ENCODE results near the gene EMC10.

DNA sequence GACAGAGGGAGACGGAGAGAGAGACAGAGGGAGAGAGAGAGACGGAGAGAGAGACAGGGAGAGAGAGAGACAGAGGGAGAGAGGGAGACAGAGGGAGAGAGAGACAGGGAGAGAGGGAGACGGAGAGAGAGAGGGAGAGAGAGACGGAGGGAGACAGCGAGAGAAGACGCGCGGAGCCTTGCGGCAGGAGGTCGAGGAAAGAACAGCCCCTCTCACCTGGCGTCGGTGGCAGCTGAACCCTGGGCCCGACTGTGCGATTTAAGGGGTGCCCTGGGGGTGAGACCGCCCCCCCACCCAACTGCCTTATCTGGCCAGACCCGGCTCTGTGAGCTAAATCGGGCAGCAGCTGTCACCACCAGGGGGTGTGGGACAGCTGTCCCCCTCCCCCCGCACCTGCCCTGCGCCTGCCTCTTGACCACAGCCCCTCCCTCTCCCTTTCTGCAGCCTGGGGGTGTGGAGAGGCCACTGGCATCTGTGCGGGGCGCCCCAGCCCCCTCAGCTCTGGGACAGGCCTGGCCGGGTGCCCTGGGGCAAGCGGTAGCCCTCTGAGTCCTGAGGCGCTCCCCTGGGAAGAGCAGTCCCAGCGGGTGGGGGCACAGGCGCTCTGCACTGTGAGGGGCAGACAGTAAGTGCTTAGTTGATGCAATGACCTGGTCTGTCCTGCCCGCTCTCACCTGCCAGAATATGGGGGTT, 23.9 kb downstream of the EMC10 start:
- TF ChIP-seq, protein P1, sequence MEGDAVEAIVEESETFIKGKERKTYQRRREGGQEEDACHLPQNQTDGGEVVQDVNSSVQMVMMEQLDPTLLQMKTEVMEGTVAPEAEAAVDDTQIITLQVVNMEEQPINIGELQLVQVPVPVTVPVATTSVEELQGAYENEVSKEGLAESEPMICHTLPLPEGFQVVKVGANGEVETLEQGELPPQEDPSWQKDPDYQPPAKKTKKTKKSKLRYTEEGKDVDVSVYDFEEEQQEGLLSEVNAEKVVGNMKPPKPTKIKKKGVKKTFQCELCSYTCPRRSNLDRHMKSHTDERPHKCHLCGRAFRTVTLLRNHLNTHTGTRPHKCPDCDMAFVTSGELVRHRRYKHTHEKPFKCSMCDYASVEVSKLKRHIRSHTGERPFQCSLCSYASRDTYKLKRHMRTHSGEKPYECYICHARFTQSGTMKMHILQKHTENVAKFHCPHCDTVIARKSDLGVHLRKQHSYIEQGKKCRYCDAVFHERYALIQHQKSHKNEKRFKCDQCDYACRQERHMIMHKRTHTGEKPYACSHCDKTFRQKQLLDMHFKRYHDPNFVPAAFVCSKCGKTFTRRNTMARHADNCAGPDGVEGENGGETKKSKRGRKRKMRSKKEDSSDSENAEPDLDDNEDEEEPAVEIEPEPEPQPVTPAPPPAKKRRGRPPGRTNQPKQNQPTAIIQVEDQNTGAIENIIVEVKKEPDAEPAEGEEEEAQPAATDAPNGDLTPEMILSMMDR (IDR thresholded peaks at IDR 0.05; ENCODE audit: low read depth, low read length, poor library complexity, severe bottlenecking): no peak
- no peak for TF ChIP-seq EZH2phosphoT487 (IDR thresholded peaks at IDR 0.05; ENCODE audit: borderline replicate concordance, low read length)
